ENCODE measurements around the gene AFAP1. TPM values are rescaled to one million over a fixed set of nuclear protein-coding genes. Genes with fewer than 3 reads are reported as not detected.

The AFAP1 gene
- total RNA-seq, 2 donors from 2014 or later, result 9.6 to 35.3 TPM

- DNase-seq, result no peak
- H3K9me3 ChIP-seq, result no peaks in the 10 kb centered on the region
- TF ChIP-seq, protein P1, sequence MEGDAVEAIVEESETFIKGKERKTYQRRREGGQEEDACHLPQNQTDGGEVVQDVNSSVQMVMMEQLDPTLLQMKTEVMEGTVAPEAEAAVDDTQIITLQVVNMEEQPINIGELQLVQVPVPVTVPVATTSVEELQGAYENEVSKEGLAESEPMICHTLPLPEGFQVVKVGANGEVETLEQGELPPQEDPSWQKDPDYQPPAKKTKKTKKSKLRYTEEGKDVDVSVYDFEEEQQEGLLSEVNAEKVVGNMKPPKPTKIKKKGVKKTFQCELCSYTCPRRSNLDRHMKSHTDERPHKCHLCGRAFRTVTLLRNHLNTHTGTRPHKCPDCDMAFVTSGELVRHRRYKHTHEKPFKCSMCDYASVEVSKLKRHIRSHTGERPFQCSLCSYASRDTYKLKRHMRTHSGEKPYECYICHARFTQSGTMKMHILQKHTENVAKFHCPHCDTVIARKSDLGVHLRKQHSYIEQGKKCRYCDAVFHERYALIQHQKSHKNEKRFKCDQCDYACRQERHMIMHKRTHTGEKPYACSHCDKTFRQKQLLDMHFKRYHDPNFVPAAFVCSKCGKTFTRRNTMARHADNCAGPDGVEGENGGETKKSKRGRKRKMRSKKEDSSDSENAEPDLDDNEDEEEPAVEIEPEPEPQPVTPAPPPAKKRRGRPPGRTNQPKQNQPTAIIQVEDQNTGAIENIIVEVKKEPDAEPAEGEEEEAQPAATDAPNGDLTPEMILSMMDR (IDR thresholded peaks at IDR 0.05), result no peak
- no peak for TF ChIP-seq POLR2A (IDR thresholded peaks at IDR 0.05)
- H3K4me3 ChIP-seq, result no peak overlapping the region
- WGBS, 2 donors, result 86 to 87% methylated on average over 10 to 12 of the region's 12 CpGs
- H3K27ac ChIP-seq, result no peak overlapping the region
- no peaks in the 10 kb centered on the region for H3K4me1 ChIP-seq
- no peak for ATAC-seq
- H3K36me3 ChIP-seq (replicated peaks in 1 of 2; ENCODE audit: insufficient read depth in 1 of 2, low read depth in 2 of 2), result no peaks in the 10 kb centered on the region
- H3K27me3 ChIP-seq, result no peaks in the 10 kb centered on the region
- intact Hi-C loops (cut with DNase I), result no loop called here
Observed at GRCh38 chr4:7985072-7985471, 45.4 kb upstream of the AFAP1 start.

GRCh38 chr4:7984286-7984925 lies 44.7 kb upstream of the AFAP1 start:
- no peaks in the 10 kb centered on the region for H3K27me3 ChIP-seq
- no peaks in the 10 kb centered on the region for H3K36me3 ChIP-seq (replicated peaks in 1 of 2; ENCODE audit: insufficient read depth in 1 of 2, low read depth in 2 of 2)
- no peak for ATAC-seq
- no peaks in the 10 kb centered on the region for H3K9me3 ChIP-seq
- H3K27ac ChIP-seq, result no peak overlapping the region
- intact Hi-C loops (cut with DNase I), result loop anchor here (5.0 kb wide), 1 partner anchor 182 kb away; no protein-coding TSS in a partner anchor
- DNase-seq, result no peak
- no peak for TF ChIP-seq POLR2A (IDR thresholded peaks at IDR 0.05)
- TF ChIP-seq, protein P1 (IDR thresholded peaks at IDR 0.05), result no peak
- no peak overlapping the region for H3K4me3 ChIP-seq
- no peaks in the 10 kb centered on the region for H3K4me1 ChIP-seq
- WGBS, 2 donors, result 91 to 92% methylated on average over 6 to 31 of the region's 31 CpGs

- Histone ChIP-seq H3K27ac (no peak overlapping the region), H3K9me3 (no peaks in the 10 kb centered on the region), H3K36me3 (replicated peaks in 1 of 2; ENCODE audit: insufficient read depth in 1 of 2, low read depth in 2 of 2) (no peaks in the 10 kb centered on the region), H3K4me1 (no peaks in the 10 kb centered on the region), H3K4me3 (no peak overlapping the region), H3K27me3 (no peaks in the 10 kb centered on the region)
- no peak for DNase-seq
- no peak for TF ChIP-seq POLR2A (IDR thresholded peaks at IDR 0.05)
- TF ChIP-seq, protein P1 (IDR thresholded peaks at IDR 0.05), result no peak
- no peak for ATAC-seq
- intact Hi-C loops (cut with DNase I), result loop anchor here (5.0 kb wide), 1 partner anchor 181 kb away; no protein-coding TSS in a partner anchor
- WGBS, 2 donors, result 94 to 96% methylated on average over 17 of the region's 17 CpGs
Observed at GRCh38 chr4:7983296-7983695, 43.6 kb upstream of the AFAP1 start.

DNA sequence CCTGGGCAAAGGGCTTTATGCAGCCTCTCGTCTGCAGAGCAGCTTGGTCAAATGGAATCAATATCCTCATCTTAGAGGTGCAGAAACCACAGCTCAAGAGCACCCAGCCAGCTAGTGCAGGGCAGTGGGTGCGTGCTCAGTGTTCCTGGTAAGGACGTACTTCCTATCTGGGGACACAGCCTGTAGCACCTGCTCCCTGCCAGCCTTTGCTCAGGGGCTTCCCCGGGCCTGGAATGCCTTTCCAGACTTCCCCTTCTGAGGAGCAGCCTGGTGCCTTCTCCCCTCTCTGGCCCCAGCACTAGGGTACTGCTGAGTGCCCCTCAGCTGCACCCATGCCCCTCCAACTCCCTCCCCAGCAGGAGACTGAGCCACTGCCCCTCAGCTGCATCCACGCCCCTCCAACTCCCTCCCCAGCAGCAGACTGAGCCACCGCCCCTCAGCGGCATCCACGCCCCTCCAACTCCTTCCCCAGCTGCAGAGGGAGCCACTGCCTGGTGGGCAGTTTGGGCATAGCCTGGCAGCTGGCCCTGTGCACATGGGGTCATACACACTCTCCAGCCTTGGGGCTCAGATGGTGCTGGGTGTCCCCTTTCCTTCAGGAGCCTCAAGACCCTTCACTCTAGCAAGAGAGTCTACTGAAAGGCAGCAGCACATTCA lies 42.2 kb upstream of the AFAP1 start:
- 72 to 86% methylated on average over 7 to 8 of the region's 8 CpGs for WGBS, 2 donors
- H3K4me3 ChIP-seq, result no peak overlapping the region
- H3K27ac ChIP-seq, result no peak overlapping the region
- DNase-seq (no peak), ATAC-seq (no peak)
- no peaks in the 10 kb centered on the region for H3K4me1 ChIP-seq
- H3K27me3 ChIP-seq, result no peaks in the 10 kb centered on the region
- H3K36me3 ChIP-seq (replicated peaks in 1 of 2; ENCODE audit: insufficient read depth in 1 of 2, low read depth in 2 of 2), result no peaks in the 10 kb centered on the region
- intact Hi-C loops (cut with DNase I), result loop anchor here (5.0 kb wide), 1 partner anchor 180 kb away; no protein-coding TSS in a partner anchor
- no peak for TF ChIP-seq POLR2A (IDR thresholded peaks at IDR 0.05)
- TF ChIP-seq, protein P1 (IDR thresholded peaks at IDR 0.05), result no peak
- H3K9me3 ChIP-seq, result no peaks in the 10 kb centered on the region
